Body of pancreas (tissue), 4 donors: ENCODE results near the gene VPS72. TPM values are rescaled to one million over a fixed set of nuclear protein-coding genes. Genes with fewer than 3 reads are reported as not detected.
A peak's percentile ranks its signal among the peaks of the same experiment; 100 is the strongest.

ENCODE experiments used
- ATAC-seq: fragments of 150-250 bp; one replicate; pipeline ENCODE4 v1.9.1; 2016
- DNase-seq, 4 donors: peaks; one replicate each; pipeline ENCODE4 v3.0.0-alpha.2; 2019
- H3K27ac ChIP-seq, 4 donors: fragments of 200-600 bp; sonication (generic); 1 replicate in 3 of 4; 2 replicates in 1 of 4; pipeline versions ENCODE4 v1.5.1 to v1.6.1; 2016 to 2019; ENCODE audit warnings: mild to moderate bottlenecking in 1 of 4, mixed read lengths in 1 of 4, moderate library complexity in 1 of 4
- H3K27me3 ChIP-seq, 2 donors: fragments of 200-600 bp; sonication (generic); one replicate each; pipeline ENCODE4 v1.6.0; 2016; ENCODE audit warnings: mild to moderate bottlenecking in 1 of 2
- H3K36me3 ChIP-seq, 2 donors: fragments of 200-600 bp; sonication (generic); replicated peaks in 1 of 2; 2 replicates each; pipeline ENCODE4 v1.5.1; 2016; ENCODE audit warnings: low read depth in 2 of 2; ENCODE audit not compliant: insufficient read depth in 1 of 2
- H3K4me1 ChIP-seq: fragments of 200-600 bp; sonication (generic); one replicate; pipeline ENCODE4 v1.6.0; 2016
- H3K4me3 ChIP-seq, 2 donors: fragments of 200-600 bp; sonication (generic); 1 replicate in 1 of 2; 2 replicates in 1 of 2; pipeline ENCODE4 v1.5.1; 2016 to 2019
- H3K9me3 ChIP-seq, 3 donors: fragments of 200-600 bp; sonication (generic); 1 replicate in 2 of 3; 2 replicates in 1 of 3; pipeline ENCODE4 v1.5.1; 2016
- POLR2A ChIP-seq, 3 donors: fragments of 450-650 bp; IDR thresholded peaks; one replicate each; pipeline ENCODE4 v1.6.1; 2016; ENCODE audit warnings: antibody characterized with exemption in 3 of 3, mild to moderate bottlenecking in 2 of 3
- WGBS, 2 donors: methylation state at CpG; one replicate each; pipeline ENCODE4 v1.1.5; 2017; 5-methylcytosine and 5-hydroxymethylcytosine counted together
- intact Hi-C: fragments of 100-400 bp; cut with DNase I; formaldehyde crosslinking; loops from one replicate; pipeline ENCODE4 v1.15.1; 2023
- total RNA-seq, 2 donors: library from RNA; depleted of rRNA; stranded (reverse); fragments of >200 nt; gene quantifications; one replicate each; pipeline ENCODE4 v1.1.0, GENCODE V29; 2016
- TF ChIP-seq, protein P1 (sequence below), 7 experiments: fragments of 450-650 bp in 4 of 7; fragments of 200-600 bp in 3 of 7; sonication (generic) in 3 of 7; IDR thresholded peaks; one replicate each; pipeline ENCODE4 v1.5.1; 2016 to 2019; ENCODE audit warnings: antibody characterized with exemption in 7 of 7

VPS72 gene
- total RNA-seq, 2 donors from 2014 or later = 6.9 to 19.2 TPM

- no peak for TF ChIP-seq POLR2A (IDR thresholded peaks at IDR 0.05)
- TF ChIP-seq, protein P1, sequence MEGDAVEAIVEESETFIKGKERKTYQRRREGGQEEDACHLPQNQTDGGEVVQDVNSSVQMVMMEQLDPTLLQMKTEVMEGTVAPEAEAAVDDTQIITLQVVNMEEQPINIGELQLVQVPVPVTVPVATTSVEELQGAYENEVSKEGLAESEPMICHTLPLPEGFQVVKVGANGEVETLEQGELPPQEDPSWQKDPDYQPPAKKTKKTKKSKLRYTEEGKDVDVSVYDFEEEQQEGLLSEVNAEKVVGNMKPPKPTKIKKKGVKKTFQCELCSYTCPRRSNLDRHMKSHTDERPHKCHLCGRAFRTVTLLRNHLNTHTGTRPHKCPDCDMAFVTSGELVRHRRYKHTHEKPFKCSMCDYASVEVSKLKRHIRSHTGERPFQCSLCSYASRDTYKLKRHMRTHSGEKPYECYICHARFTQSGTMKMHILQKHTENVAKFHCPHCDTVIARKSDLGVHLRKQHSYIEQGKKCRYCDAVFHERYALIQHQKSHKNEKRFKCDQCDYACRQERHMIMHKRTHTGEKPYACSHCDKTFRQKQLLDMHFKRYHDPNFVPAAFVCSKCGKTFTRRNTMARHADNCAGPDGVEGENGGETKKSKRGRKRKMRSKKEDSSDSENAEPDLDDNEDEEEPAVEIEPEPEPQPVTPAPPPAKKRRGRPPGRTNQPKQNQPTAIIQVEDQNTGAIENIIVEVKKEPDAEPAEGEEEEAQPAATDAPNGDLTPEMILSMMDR (IDR thresholded peaks at IDR 0.05) = no peak
- intact Hi-C loops = loop anchor here (10.0 kb wide), 1 partner anchor 64 kb away; no protein-coding TSS in a partner anchor
- ATAC-seq (no peak), DNase-seq (no peak)
- Histone ChIP-seq H3K27ac (no peak overlapping the region), H3K9me3 (no peaks in the 10 kb centered on the region), H3K4me3 (no peak overlapping the region), H3K4me1 (no peaks in the 10 kb centered on the region), H3K36me3 (peaks cover 3% of the 10 kb centered on the region in 2 donors), H3K27me3 (no peaks in the 10 kb centered on the region)
- 67 to 91% methylated on average over 5 of the region's 5 CpGs for WGBS, 2 donors
Measured at GRCh38 chr1:151158326-151158725, 31.7 kb downstream of the VPS72 start.

- Histone ChIP-seq H3K27ac (peak overlapping the region in 1 of 4 donors; percentile 26), H3K4me3 (no peak overlapping the region), H3K4me1 (no peaks in the 10 kb centered on the region), H3K36me3 (peaks cover 3% of the 10 kb centered on the region in 2 donors), H3K9me3 (no peaks in the 10 kb centered on the region), H3K27me3 (no peaks in the 10 kb centered on the region)
- 68 to 82% methylated on average over 6 of the region's 6 CpGs for WGBS, 2 donors
- TF ChIP-seq, protein P1 (IDR thresholded peaks at IDR 0.05) = no peak
- no peak for TF ChIP-seq POLR2A (IDR thresholded peaks at IDR 0.05)
- peak in 1 of 4 donors; percentile 41 for DNase-seq
- intact Hi-C loops = loop anchor here (10.0 kb wide), 1 partner anchor 62 kb away; no protein-coding TSS in a partner anchor
- no peak for ATAC-seq
Measured at GRCh38 chr1:151157067-151157531, 32.9 kb downstream of the VPS72 start.

- intact Hi-C loops = loop anchor here (10.0 kb wide), 1 partner anchor 62 kb away; no protein-coding TSS in a partner anchor
- peak in 1 of 4 donors; percentile 65 for DNase-seq
- Histone ChIP-seq H3K4me1 (no peaks in the 10 kb centered on the region), H3K36me3 (peaks cover 3% of the 10 kb centered on the region in 2 donors), H3K27me3 (no peaks in the 10 kb centered on the region), H3K9me3 (no peaks in the 10 kb centered on the region), H3K4me3 (no peak within 1 kb of the TSS), H3K27ac (peak within 1 kb of the TSS in 1 of 4 donors; percentile 26)
- ATAC-seq = no peak
- TF ChIP-seq, protein P1 (IDR thresholded peaks at IDR 0.05) = no peak
- no peak for TF ChIP-seq POLR2A (IDR thresholded peaks at IDR 0.05)
- 65 to 70% methylated on average over 4 of the region's 4 CpGs for WGBS, 2 donors
Measured at GRCh38 chr1:151156515-151156819, 33.5 kb downstream of the VPS72 start, which contains the start of gene TNFAIP8L2. Gene TNFAIP8L2 (plus strand): TSS chr1:151156649. CDS start chr1:151158698, 2,049 bp downstream.

DNA sequence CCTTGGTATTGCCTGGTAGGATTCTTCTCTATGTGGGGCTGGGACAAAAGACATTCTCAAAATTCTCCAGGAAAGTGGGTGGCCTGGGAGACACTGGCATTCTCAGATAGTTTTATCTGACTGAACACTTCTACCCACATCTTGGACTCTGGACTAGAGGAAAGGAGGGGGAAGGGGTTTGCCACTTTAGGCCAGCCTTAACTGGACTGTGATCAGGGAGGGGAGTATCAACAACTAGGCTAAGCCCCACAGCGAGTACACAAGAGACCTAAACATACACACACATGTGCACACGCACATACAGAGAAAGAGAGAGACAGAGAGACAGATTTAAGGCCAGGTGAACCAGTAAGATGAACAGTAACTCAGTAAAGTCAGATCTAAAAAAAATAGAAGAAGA is 42.3 kb downstream of the VPS72 start:
- Histone ChIP-seq H3K27ac (no peak overlapping the region), H3K27me3 (no peaks in the 10 kb centered on the region), H3K4me3 (no peak overlapping the region), H3K9me3 (no peaks in the 10 kb centered on the region), H3K4me1 (peaks cover 21% of the 10 kb centered on the region), H3K36me3 (no peaks in the 10 kb centered on the region)
- TF ChIP-seq, protein P1 (IDR thresholded peaks at IDR 0.05) = no peak
- TF ChIP-seq POLR2A (IDR thresholded peaks at IDR 0.05) = no peak
- intact Hi-C loops = no loop called here
- ATAC-seq (no peak), DNase-seq (no peak)
- 85 to 100% methylated on average over 2 of the region's 2 CpGs for WGBS, 2 donors

GRCh38 chr1:151147132-151147503 is 42.9 kb downstream of the VPS72 start:
- intact Hi-C loops = no loop called here
- DNase-seq = no peak
- H3K27me3 ChIP-seq = no peaks in the 10 kb centered on the region
- peaks cover 21% of the 10 kb centered on the region for H3K4me1 ChIP-seq
- ATAC-seq = no peak
- H3K27ac ChIP-seq = peak overlapping the region in 2 of 4 donors; percentile 3 to 46
- no peak for TF ChIP-seq POLR2A (IDR thresholded peaks at IDR 0.05)
- TF ChIP-seq, protein P1 (IDR thresholded peaks at IDR 0.05) = no peak
- H3K9me3 ChIP-seq = no peaks in the 10 kb centered on the region
- no peak overlapping the region for H3K4me3 ChIP-seq
- 30 to 35% methylated on average over 7 of the region's 7 CpGs for WGBS, 2 donors
- no peaks in the 10 kb centered on the region for H3K36me3 ChIP-seq
